ENCODE results near the gene GCDH. TPM values are rescaled to one million over a fixed set of nuclear protein-coding genes. Genes with fewer than 3 reads are reported as not detected.

Gene GCDH
- total RNA-seq, 1 experiment from 2014 or later: 15.6 TPM

DNA sequence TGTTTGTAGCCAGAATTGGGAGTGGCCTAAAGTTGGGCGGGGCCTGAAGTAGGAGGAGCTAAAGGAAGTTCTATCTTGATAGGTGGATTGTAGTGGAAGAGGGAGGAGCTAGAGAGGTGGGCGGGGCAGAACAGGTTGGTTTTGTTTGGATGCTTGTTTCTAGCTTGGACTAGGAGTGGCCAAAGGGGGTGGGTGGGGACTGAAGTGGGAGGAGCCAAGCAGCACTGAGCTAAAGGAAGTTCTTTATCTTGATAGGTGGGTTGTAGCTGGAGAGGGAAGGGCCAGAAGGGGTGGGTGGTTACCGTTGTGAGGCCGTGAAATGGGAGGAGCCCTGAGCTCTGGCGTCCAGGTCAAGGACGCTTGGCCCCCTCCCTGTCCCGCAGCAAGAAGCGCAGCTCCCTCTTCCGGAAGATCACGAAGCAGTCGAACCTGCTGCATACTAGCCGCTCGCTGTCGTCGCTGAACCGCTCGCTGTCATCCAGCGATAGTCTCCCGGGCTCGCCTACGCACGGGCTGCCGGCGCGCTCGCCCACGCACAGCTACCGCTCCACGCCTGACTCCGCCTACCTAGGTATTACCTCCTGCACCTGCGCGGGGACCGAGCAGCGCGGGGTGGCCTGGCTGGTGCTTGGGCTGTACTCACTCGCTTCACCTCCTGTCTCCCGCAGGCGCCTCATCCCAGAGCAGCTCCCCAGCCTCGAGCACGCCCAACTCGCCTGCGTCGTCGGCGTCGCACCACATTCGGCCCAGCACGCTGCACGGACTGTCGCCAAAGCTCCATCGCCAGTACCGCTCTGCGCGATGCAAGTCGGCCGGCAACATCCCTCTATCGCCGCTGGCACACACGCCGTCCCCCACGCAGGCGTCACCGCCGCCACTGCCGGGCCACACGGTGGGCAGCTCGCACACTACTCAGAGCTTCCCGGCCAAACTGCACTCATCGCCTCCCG, 17.7 kb upstream of the GCDH start:
- Histone ChIP-seq H3K4me3 (ENCODE audit: low read depth in 2 of 2, low read length in 2 of 2) (peak overlapping the region; percentile 13 to 27; a peak in 2 of 4 replicates), H3K9me3 (ENCODE audit: control insufficient read depth, insufficient read depth, low read depth, low read length) (no peaks in the 10 kb centered on the region), H3K27me3 (ENCODE audit: control insufficient read depth, insufficient read depth, low read length) (no peaks in the 10 kb centered on the region), H3K27ac (ENCODE audit: low read length) (no peak overlapping the region), H3K4me1 (ENCODE audit: control insufficient read depth, insufficient read depth, low read length) (no peaks in the 10 kb centered on the region), H3K36me3 (ENCODE audit: control insufficient read depth, insufficient read depth, low read length) (no peaks in the 10 kb centered on the region)
- ATAC-seq (peak; percentile 79), DNase-seq (ENCODE audit: low read depth, low spot score) (no peak)
- ChIA-PET POLR2A (no interaction called here), CTCF (interaction anchor here (0.6 to 1.1 kb wide), 5 partner anchors 8 to 1478 kb away, joined by 3 to 11 read pairs (median 6); partner anchors contain the start of gene DNASE2)
- in situ Hi-C loops (cut with HindIII; ENCODE audit: low pct_unique_long_range_greater_than_20kb, low sequenced_read_pairs) (no loop called here), intact Hi-C loops (cut with micrococcal nuclease; ENCODE audit: unreplicated experiment) (no loop called here)
- no TSS peak for BruUV-seq (replicated peaks)
- TF ChIP-seq POLR2AphosphoS5 (IDR thresholded peaks at IDR 0.05; ENCODE audit: low read depth, low read length) (no peak), SIN3A (IDR thresholded peaks at IDR 0.05; ENCODE audit: borderline replicate concordance, insufficient read depth, low read depth, low read length) (no peak), TCF7L2 (IDR thresholded peaks at IDR 0.05; ENCODE audit: low read depth, low read length) (no peak)
- TF ChIP-seq, protein P1, sequence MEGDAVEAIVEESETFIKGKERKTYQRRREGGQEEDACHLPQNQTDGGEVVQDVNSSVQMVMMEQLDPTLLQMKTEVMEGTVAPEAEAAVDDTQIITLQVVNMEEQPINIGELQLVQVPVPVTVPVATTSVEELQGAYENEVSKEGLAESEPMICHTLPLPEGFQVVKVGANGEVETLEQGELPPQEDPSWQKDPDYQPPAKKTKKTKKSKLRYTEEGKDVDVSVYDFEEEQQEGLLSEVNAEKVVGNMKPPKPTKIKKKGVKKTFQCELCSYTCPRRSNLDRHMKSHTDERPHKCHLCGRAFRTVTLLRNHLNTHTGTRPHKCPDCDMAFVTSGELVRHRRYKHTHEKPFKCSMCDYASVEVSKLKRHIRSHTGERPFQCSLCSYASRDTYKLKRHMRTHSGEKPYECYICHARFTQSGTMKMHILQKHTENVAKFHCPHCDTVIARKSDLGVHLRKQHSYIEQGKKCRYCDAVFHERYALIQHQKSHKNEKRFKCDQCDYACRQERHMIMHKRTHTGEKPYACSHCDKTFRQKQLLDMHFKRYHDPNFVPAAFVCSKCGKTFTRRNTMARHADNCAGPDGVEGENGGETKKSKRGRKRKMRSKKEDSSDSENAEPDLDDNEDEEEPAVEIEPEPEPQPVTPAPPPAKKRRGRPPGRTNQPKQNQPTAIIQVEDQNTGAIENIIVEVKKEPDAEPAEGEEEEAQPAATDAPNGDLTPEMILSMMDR (IDR thresholded peaks at IDR 0.05): no peak; the same call in 1 of the 2 replicates
- TF ChIP-seq, protein P2, sequence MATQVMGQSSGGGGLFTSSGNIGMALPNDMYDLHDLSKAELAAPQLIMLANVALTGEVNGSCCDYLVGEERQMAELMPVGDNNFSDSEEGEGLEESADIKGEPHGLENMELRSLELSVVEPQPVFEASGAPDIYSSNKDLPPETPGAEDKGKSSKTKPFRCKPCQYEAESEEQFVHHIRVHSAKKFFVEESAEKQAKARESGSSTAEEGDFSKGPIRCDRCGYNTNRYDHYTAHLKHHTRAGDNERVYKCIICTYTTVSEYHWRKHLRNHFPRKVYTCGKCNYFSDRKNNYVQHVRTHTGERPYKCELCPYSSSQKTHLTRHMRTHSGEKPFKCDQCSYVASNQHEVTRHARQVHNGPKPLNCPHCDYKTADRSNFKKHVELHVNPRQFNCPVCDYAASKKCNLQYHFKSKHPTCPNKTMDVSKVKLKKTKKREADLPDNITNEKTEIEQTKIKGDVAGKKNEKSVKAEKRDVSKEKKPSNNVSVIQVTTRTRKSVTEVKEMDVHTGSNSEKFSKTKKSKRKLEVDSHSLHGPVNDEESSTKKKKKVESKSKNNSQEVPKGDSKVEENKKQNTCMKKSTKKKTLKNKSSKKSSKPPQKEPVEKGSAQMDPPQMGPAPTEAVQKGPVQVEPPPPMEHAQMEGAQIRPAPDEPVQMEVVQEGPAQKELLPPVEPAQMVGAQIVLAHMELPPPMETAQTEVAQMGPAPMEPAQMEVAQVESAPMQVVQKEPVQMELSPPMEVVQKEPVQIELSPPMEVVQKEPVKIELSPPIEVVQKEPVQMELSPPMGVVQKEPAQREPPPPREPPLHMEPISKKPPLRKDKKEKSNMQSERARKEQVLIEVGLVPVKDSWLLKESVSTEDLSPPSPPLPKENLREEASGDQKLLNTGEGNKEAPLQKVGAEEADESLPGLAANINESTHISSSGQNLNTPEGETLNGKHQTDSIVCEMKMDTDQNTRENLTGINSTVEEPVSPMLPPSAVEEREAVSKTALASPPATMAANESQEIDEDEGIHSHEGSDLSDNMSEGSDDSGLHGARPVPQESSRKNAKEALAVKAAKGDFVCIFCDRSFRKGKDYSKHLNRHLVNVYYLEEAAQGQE (IDR thresholded peaks at IDR 0.05; ENCODE audit: insufficient read depth in 1 of 2, low read depth in 2 of 2, low read length in 1 of 2): no peak

DNA sequence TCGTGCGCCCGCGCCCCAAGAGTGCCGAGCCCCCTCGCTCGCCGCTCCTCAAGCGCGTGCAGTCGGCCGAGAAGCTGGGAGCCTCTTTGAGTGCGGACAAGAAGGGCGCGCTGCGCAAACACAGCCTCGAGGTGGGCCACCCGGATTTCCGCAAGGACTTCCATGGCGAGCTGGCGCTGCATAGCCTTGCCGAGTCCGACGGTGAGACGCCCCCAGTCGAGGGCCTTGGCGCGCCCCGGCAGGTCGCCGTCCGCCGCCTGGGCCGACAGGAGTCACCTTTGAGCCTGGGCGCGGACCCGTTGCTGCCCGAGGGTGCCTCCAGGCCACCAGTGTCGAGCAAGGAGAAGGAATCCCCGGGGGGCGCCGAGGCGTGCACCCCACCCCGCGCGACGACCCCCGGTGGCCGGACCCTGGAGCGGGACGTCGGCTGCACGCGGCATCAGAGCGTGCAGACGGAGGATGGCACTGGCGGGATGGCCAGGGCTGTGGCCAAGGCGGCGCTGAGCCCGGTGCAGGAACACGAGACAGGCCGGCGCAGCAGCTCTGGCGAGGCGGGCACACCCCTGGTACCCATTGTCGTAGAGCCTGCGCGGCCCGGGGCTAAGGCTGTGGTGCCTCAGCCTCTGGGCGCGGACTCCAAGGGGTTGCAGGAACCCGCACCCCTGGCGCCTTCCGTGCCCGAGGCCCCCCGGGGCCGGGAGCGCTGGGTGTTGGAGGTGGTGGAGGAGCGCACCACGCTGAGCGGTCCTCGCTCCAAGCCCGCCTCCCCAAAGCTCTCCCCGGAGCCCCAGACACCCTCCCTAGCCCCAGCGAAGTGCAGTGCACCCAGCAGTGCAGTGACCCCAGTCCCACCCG, 16.8 kb upstream of the GCDH start:
- TF ChIP-seq SIN3A (IDR thresholded peaks at IDR 0.05; ENCODE audit: borderline replicate concordance, insufficient read depth, low read depth, low read length): no peak
- no peak for TF ChIP-seq TCF7L2 (IDR thresholded peaks at IDR 0.05; ENCODE audit: low read depth, low read length)
- POLR2A ChIA-PET: no interaction called here
- no peak overlapping the region for H3K4me3 ChIP-seq (ENCODE audit: low read depth in 2 of 2, low read length in 2 of 2)
- CTCF ChIA-PET: interaction anchor here (0.7 kb wide), 1 partner anchor 160 kb away, joined by 3 read pairs; no protein-coding TSS in a partner anchor
- no TSS peak for BruUV-seq (replicated peaks)
- H3K36me3 ChIP-seq (ENCODE audit: control insufficient read depth, insufficient read depth, low read length): no peaks in the 10 kb centered on the region
- intact Hi-C loops (cut with micrococcal nuclease; ENCODE audit: unreplicated experiment): no loop called here
- in situ Hi-C loops (cut with HindIII; ENCODE audit: low pct_unique_long_range_greater_than_20kb, low sequenced_read_pairs): no loop called here
- no peaks in the 10 kb centered on the region for H3K4me1 ChIP-seq (ENCODE audit: control insufficient read depth, insufficient read depth, low read length)
- no peaks in the 10 kb centered on the region for H3K9me3 ChIP-seq (ENCODE audit: control insufficient read depth, insufficient read depth, low read depth, low read length)
- ATAC-seq: no peak
- H3K27ac ChIP-seq (ENCODE audit: low read length): no peak overlapping the region
- no peak for DNase-seq (ENCODE audit: low read depth, low spot score)
- H3K27me3 ChIP-seq (ENCODE audit: control insufficient read depth, insufficient read depth, low read length): no peaks in the 10 kb centered on the region

All from Panc1 (cell line).